ENCODE results near the gene KRT12.
"Not testable (repeated sequence)": the region's sequence is repeated elsewhere in the genome, so short reads cannot be mapped to it uniquely, and the experiment has no call there.

KRT12 gene

DNA sequence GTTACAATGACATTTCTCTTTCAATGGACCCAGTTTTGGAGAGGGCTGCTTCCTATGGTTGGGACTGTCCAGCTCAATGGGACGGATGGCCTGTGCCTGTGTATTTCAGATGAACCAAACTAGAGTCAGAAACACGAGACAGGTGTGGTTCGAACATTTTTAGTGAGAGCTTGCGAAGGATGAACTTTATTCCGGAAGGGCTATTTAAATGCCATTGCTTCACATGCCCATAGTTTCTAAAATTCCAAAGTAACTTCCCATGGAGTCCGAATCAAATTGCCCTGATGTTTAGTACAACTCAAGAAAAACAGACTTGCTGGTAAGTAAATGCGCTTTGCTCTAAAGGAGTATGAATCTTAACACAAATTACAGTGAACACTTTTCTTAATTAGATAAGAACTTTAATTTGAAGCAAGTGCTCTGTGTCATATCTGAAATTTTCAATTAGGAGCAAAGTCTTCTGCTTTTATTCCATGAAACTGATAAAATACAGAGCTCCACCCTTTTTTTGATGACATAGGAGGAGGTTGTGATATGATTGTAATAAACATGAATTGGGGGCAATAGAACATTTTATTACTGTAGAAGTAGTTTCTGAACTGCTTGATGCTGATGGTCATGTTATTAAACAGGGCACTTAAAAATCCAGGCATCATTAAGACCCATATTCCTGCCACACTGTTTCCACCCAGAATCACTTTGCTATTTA is 16.8 kb upstream of the KRT12 start:
- no peak for DNase-seq

- no peak for DNase-seq
These were observed 16.0 kb upstream of the KRT12 start for GRCh38 chr17:40883031-40883430.

DNA sequence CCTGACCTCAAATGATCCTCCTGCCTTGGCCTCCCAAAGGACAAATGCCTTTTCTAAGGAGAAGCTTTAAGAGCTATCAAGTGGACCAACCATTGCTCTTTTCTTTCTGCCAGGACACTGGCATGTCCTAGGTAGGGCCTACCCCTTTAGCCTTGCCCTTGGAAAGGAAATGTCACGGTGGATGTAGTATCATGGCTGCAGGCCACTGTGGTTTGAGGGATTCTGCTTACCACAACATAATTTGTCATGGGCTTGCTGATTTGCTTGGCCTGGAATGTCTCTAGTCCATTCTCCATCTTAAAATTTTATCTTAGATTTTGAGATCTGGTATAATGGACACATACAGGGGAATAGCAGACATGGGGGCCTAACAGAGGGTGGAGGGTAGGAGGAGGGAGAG is 12.0 kb upstream of the KRT12 start:
- DNase-seq: no peak

- no peak for DNase-seq
These were observed 11.0 kb upstream of the KRT12 start for GRCh38 chr17:40878044-40878443.

- no peak for DNase-seq
These were observed 6.8 kb upstream of the KRT12 start for GRCh38 chr17:40873801-40874200.

- DNase-seq: no peak
These were observed 6.2 kb upstream of the KRT12 start for GRCh38 chr17:40873255-40873654.

DNA sequence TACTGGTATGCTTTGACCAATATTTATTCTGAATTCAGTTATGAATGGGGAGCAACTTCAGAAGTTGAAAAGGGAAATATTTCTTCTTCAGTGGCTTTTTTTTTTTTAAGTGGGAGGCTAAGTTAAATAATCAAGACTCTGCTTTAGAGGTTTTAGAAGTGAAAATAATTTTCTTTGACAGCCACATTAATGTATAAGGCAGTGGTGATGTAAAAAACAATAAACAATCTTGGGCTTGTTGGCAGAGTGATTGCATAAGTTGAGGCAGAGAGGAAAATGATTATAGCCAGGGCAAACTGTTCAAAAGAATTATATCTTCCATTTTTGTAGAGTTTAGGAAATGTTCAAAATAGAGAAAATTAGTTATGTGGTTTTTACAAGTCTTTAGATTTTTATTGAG is 5.4 kb upstream of the KRT12 start:
- no peak for DNase-seq

DNA sequence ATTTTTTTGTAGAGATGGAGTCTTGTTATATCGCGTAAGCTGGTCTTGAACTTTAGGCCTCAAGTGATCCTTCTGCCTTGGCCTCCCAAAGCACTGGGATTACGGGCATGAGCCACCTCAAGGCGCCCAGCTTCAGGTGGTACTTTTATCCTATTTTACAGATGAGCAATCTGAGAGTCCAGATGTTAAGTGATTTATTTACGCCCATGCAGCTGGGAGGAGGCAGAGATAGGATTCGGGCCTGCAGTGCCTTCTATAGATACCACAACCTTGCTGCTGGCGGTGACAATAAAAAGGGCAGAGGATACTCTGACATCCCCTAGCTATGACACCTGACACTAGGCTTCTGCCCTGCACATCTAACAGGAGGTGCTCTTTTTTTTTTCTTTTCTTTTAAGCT is 4.3 kb upstream of the KRT12 start:
- no peak for DNase-seq

- no peak for DNase-seq
These were observed 3.1 kb upstream of the KRT12 start for GRCh38 chr17:40870136-40870535.

GRCh38 chr17:40864661-40865390 is 2.2 kb downstream of the KRT12 start:
- no peak for DNase-seq

DNA sequence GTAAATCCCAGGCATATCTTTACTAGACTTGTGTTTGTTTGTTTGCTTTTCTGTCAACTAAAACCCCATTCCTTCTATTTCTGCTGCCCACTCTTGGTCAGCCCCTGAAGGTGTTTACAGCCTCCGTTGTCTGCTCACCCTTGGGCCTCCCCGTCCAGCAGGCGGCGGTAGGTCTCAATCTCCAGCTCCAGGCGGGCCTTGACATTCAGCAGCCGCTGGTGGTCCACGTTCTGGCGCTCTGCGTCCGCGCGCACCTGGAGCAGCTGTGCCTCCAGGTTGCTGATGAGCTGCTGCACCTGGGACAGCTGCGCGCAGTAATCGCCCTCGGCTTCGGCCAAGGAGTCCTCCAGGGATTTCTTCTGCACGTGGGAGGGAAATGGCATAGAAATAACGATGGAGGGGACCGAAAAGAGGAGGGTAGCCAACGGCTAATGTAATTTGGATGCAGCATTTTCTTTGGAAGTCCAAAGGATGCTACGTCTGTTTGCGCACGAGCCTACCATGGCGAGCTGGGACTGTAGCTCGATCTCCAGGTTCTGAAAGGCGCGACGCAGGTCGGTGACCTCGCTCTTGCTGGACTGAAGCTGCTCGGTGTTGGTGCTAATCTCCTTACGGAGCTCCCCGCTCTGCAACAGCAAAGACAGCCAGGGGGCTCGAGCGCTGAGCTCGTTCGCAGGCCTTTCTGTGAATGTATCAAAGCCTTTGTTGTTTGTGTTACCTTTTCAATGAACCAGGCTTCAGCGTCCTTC is 3.9 kb downstream of the KRT12 start:
- no peak for DNase-seq

- DNase-seq: no peak
These were observed 7.5 kb downstream of the KRT12 start for GRCh38 chr17:40859536-40859935.

- DNase-seq: not testable (repeated sequence)
These were observed 8.4 kb downstream of the KRT12 start for GRCh38 chr17:40858667-40859066.

DNA sequence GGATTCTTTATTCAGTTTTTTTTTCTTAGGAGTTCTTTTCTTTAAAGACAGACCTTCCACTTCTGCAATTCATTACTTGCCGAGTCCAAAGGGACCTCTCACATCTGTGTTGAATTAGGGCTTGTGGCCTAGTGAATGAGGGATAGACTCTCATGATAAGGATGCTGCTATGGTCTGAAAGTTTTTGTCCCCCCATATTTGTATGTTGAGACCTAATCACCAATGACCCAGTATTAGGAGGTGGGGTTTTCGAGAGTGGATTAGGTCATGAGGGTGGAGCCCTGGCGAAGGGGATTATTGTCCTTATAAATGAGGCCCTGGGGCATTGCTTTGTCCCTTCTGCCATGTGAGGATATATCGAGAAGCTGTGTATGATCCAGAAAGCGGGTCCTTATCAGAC is 9.5 kb downstream of the KRT12 start:
- DNase-seq: no peak

DNA sequence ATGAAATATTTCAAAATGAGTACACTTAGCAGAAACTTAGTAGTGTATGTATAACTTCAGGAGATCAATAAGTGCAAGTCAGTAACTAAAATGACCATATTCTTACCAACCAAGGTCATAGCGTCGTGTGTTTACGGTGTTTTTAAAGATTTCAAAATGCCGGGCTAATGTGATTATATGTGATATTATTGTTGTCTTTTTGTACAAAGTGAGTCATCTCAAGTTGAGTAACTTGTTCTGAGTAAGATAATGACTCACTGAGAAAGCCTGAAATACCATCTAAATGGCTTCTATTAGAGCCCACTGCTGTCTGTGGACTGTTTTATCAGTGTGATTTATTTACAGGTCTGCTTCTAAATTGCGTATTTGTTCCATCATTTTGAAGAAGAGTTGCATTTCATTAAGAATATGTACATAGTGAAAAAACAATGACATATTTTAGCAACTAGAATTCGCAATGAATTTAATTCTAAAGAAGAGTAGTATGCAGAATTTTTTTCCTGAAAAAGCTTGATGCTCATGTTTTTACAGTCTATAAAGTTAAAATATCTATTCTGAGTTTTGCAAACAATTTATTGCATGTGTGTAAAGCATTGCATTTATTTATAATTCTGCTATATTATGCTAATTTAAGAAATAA is 12.7 kb downstream of the KRT12 start:
- no peak for DNase-seq

GRCh38 chr17:40852364-40852763 is 14.7 kb downstream of the KRT12 start:
- no peak for DNase-seq

- no peak for DNase-seq
These were observed 16.6 kb downstream of the KRT12 start for GRCh38 chr17:40850293-40850972.

DNA sequence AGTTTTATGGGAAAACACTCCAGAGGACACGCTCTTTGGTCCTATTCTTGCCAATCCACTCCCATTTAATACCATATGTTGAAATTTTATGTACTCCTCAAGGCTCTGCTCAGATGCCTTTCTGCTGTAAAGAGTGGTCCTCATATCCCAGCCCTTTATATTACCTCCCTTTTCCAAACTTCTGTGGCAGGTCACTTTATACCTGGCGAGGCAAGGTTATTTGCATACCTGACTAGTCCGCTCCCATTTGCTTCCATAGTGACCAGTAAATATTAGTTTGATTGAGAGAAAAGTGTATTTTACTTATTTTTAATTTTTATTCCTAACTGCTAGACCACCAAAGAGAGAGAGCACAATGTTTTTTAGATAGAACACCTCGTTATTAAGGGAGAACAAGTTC is 17.3 kb downstream of the KRT12 start:
- no peak for DNase-seq

GRCh38 chr17:40848583-40849235 is 18.3 kb downstream of the KRT12 start:
- DNase-seq: no peak

DNA sequence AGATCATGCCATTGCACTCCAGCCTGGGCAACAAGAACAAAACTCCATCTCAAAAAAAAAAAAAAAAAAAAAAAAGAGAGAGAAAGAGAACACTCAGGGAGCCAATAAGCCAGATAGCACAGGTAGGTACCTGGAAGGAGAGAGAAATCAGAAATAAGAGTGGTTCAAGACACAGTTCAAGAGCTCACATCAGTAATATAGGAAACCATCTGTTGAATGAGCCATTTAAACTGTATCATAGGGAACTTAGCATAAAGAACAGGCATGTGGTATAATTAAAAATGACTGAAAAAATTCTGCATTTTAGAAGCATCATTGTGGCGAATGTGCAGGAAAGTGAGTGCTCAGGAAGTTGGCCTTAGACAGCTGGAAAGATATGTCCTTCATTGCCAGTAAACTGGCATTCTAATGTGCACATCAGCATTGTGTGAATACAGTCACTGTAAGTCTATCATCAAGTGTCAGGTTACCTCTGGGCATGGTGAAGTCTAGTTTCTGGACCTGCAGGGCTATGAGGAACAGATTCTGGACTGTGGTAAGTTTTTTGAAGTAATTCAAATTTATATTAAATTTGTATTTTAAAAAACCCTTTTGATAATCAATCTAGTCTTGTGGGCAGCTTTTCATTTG is 20.4 kb downstream of the KRT12 start:
- DNase-seq: no peak

DNA sequence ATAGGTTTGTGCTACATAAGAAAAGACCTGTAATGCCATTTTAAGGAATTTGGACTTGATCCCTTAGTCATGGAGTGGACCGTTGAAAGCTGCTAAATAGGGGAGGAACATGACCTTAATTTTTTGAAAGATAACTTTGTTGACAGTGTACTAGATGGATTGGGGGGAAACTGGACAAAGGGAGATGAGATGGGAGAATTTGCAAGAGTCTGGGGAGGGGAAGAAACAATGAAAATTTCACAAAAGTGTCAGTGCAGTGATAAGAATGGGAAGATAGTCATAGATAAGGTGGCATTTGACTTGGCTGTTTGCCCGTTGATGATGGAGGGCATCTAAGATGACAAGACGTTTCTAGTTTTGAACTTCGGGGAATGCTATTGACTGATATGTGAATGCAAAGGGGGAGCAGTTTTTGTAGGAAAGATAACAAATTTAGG is 22.3 kb downstream of the KRT12 start:
- DNase-seq: no peak

GRCh38 chr17:40843242-40843641 is 23.8 kb downstream of the KRT12 start:
- no peak for DNase-seq

All from midbrain (tissue), 1 donor.